ENCODE data around the gene MBL2.

DNA sequence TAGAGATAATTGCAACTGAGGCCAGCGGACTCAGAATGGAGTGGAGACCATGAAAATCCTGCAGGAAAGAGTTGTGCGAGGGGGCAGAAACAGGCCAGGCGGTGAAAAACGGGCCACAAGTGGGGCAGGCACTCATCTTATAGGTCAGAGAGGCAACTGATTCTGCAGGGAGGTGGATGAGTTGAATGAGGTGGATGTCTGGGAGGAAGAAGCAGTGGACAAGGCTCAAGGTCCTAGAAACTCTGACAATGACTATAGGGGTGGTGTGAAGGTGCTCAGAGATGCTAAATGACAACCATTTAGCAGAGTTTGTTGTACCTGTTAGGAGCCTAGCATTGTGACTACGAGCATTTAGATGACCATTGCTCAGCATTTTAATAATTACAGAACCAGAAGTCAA lies 33.6 kb downstream of the MBL2 start:
- TF ChIP-seq, protein P1, sequence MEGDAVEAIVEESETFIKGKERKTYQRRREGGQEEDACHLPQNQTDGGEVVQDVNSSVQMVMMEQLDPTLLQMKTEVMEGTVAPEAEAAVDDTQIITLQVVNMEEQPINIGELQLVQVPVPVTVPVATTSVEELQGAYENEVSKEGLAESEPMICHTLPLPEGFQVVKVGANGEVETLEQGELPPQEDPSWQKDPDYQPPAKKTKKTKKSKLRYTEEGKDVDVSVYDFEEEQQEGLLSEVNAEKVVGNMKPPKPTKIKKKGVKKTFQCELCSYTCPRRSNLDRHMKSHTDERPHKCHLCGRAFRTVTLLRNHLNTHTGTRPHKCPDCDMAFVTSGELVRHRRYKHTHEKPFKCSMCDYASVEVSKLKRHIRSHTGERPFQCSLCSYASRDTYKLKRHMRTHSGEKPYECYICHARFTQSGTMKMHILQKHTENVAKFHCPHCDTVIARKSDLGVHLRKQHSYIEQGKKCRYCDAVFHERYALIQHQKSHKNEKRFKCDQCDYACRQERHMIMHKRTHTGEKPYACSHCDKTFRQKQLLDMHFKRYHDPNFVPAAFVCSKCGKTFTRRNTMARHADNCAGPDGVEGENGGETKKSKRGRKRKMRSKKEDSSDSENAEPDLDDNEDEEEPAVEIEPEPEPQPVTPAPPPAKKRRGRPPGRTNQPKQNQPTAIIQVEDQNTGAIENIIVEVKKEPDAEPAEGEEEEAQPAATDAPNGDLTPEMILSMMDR (IDR thresholded peaks at IDR 0.05) = no peak
- no peak for TF ChIP-seq POLR2AphosphoS5 (IDR thresholded peaks at IDR 0.05; ENCODE audit: low read depth, low read length)
- TF ChIP-seq, protein P2, sequence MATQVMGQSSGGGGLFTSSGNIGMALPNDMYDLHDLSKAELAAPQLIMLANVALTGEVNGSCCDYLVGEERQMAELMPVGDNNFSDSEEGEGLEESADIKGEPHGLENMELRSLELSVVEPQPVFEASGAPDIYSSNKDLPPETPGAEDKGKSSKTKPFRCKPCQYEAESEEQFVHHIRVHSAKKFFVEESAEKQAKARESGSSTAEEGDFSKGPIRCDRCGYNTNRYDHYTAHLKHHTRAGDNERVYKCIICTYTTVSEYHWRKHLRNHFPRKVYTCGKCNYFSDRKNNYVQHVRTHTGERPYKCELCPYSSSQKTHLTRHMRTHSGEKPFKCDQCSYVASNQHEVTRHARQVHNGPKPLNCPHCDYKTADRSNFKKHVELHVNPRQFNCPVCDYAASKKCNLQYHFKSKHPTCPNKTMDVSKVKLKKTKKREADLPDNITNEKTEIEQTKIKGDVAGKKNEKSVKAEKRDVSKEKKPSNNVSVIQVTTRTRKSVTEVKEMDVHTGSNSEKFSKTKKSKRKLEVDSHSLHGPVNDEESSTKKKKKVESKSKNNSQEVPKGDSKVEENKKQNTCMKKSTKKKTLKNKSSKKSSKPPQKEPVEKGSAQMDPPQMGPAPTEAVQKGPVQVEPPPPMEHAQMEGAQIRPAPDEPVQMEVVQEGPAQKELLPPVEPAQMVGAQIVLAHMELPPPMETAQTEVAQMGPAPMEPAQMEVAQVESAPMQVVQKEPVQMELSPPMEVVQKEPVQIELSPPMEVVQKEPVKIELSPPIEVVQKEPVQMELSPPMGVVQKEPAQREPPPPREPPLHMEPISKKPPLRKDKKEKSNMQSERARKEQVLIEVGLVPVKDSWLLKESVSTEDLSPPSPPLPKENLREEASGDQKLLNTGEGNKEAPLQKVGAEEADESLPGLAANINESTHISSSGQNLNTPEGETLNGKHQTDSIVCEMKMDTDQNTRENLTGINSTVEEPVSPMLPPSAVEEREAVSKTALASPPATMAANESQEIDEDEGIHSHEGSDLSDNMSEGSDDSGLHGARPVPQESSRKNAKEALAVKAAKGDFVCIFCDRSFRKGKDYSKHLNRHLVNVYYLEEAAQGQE (IDR thresholded peaks at IDR 0.05; ENCODE audit: insufficient read depth in 1 of 2, low read depth in 2 of 2, low read length in 1 of 2) = no peak
- no peak for TF ChIP-seq TCF7L2 (IDR thresholded peaks at IDR 0.05; ENCODE audit: low read depth, low read length)
- TF ChIP-seq SIN3A (IDR thresholded peaks at IDR 0.05; ENCODE audit: borderline replicate concordance, insufficient read depth, low read depth, low read length) = no peak
